Stimulated activated CD4-positive, alpha-beta T cell treated with anti-CD3 and anti-CD28 coated beads, TNF-alpha, amount 100 ng/mL, for 24 hours (primary cell): ENCODE results near the gene FIBP.

Source experiments
- DNase-seq, 3 experiments: peaks; one replicate each; pipeline ENCODE4 v3.0.0-alpha.2; 2020; ENCODE audit warnings: low read depth in 3 of 3

FIBP gene

DNA sequence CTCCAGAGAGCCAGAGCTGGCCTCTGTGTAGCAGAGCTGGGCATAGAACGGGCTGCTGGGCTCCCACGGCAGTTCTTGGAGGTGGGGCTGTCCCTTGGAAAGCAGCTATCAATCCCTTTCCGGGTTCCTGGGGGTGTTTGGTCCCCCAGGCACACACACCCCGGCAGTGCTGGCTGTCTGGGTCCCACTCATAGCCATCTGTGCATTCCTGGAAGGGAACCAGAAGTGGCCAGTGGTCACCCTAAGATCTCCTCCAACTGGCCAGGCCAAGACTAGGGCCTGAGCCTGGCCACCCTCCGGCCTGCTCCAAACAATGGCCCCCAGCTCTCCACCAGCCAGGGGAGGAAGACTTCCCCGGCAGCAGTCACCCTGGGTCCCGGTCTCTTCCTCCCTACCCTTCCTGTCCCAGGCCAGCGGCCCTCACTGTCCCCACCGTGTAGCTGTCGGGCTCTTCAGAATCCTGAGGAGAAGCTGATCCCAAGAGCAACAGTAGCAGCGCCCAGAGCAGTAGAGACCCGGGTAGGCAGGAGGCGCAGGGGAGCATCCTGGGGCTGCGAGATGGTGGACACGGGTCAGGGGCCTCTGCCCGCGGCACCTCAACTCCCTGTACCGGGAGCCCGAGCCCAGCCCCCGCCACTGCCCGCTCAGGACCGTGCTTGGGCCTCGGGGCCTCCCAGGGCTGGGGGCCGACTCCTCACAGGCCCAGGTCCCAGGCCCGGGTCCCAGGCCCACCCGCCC, 16.3 kb downstream of the FIBP start:
- no peak for DNase-seq

DNA sequence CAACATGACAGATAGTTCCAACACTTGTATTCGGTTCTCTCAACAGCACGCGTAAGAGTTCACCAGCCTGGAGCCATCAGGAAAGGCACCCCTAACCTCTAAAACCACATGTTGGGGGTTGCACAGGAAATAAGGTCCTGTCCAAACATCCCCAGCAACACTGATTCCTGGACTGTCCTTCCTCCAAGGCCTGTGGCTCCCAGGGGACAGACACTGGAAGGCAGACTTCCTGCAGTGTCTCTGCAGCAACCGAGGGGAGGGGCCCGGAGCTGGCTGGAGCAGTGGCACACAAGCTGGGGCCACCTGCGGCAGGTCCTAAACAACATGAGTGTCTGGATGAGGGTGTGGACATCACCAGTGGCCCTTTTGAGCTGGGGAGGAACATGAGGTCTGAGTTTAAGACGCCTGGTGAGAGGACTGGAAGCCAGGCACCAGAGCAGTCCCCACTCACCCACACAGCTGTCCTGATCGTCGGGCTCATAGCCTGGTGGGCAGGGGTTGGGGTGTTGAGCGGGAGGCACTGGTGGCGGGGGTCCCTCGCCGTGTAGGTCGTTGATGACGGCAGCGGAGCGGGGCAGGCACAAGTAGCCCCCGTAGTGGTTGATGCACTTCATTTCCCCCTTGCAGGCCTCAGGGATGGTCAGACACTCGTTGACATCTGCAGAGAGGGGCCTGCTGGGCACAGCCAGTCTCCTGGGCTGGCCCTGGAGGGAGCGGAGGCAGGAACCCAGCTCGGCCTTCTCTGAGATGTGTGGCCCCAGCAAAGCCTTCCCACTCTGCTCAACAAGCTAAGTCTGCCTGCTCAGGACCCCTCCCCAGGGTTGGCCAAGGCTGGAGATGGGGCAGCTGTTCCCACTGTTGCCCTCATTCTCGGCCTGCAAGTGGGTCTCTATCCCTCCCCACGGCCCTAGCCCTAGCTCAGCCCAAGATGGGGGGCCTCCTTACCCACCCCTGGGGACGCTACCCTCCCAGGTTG, 17.3 kb downstream of the FIBP start:
- no peak for DNase-seq

DNA sequence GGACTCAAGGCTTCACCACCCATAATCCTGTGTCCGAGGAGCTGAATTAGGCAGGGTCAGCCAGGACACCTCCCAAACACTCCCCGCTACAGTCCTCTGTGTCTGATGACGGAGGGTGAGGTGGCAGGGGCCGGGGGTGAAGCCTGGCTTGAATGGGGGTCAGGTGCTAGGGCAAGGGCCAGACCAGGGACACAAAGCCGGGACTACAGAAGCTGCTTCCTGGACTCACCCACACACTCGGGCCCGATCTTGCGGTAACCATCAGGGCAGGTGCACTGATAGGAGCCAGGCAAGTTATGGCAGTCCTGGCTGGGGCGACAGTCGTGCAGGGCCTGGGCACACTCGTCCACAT, 18.0 kb downstream of the FIBP start:
- DNase-seq = no peak

DNA sequence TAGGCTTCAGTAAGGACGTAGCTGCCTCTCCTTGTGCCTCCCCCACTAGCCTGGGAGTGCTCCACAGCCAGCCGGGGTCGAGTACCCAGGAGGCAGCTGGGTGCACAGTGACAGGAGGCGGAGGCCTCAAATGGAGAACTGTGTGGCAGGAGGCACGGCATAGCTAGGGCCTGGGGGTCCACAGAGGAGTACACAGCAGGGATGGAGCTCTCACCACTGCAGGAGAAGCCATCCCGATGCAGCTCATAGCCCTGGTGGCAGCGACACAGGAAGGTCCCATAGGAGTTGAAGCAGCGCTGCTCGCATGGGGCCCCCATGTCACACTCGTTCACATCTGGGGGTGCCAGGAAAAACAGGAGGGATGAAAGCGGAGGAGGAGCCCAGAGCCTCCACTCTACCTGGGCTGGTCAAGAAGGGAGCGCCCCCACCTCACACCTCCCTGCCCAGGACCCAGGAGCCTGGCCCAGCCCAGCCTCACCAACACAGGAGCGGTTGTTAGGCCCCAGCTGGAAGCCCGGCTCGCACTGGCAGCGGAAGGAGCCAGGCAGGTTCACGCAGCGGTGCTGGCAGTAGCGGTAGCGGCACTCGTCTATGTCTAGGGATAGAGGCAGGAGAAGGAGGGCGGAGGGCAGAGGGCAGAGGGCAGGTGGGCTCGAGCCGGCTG, 18.5 kb downstream of the FIBP start:
- DNase-seq = no peak

DNA sequence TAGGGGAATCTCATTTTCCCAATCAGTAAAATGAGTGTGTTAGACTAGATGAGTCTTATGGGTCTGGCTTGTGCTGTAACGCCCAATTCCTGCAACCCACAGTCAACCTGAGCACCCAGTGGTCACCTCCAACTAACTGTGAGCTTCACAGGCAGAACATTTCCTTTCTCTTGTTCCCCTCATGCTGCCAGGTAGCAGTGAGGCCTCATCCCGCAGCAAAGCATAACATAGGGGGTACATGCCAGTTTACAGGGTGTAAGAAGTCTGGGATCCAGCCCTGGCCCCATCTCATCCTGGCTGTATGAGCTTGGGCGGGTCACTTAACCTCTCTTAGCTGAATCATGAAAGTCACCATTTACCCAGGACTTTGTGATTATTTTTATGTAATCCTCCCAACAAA, 19.4 kb downstream of the FIBP start:
- DNase-seq = no peak

DNA sequence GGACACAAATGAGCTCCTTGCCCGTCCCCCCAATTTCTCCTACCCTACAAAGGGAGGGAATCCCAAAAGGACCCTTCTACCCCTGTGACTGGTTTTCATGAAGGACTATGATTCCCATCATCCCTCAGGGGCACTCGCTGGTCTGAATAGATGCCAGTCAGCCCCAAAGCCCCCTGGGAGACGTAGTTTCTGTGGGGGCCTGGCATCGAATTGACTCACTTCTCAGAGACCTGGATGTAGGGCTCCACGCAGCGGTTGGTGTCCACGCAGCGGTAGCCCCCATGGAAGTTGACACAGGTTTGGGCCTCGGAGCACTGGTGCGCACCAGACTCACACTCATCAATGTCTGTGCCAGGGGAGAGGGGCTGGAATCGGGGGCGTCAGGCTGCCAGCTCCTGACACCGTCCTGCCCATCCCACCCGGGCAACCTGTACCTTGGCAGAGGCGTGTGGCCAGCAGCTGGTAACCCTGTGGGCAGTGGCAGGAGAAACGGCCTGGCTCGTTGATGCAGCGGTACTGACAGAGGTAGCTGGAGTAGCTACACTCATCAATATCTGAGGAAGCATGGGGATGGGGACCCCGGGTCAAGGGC, 20.1 kb downstream of the FIBP start:
- DNase-seq = no peak

DNA sequence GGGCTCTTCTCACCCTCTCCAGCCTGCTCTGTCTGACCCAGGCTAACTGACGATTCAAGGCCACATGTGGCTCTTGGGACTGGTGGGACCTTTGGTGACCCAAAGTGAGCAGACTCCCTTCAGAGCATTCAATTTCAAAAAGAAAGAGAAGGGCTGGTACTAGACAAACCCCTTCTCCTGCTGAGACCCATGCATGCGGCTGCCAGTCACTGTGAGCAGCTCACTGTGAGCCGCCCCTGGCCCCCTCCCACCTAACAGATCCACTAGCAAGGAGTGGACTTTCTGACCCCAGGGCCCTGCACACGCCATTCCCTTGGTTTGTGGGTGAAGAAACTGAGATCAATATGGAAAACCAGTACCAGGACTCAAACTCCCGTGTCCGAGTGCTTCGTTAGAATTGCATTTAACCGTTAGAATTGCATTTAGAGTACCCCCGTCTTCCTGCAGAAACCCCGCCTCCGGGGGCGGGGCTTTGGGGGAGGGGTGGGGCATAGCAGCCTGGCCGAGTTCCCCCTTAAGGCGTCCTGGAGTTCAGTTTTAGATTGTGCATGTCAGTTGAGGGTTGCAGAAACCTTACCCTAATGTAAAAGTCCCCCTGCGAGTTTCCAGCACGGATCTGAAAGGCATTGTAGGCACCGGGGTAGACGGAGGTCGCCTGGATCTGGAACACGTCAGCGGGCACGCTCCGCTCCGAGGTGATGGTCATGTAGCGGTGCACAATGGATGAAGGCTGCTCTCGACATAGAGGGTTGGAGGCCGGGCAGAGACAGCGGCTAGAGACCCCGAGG, 20.8 kb downstream of the FIBP start:
- no peak for DNase-seq

DNA sequence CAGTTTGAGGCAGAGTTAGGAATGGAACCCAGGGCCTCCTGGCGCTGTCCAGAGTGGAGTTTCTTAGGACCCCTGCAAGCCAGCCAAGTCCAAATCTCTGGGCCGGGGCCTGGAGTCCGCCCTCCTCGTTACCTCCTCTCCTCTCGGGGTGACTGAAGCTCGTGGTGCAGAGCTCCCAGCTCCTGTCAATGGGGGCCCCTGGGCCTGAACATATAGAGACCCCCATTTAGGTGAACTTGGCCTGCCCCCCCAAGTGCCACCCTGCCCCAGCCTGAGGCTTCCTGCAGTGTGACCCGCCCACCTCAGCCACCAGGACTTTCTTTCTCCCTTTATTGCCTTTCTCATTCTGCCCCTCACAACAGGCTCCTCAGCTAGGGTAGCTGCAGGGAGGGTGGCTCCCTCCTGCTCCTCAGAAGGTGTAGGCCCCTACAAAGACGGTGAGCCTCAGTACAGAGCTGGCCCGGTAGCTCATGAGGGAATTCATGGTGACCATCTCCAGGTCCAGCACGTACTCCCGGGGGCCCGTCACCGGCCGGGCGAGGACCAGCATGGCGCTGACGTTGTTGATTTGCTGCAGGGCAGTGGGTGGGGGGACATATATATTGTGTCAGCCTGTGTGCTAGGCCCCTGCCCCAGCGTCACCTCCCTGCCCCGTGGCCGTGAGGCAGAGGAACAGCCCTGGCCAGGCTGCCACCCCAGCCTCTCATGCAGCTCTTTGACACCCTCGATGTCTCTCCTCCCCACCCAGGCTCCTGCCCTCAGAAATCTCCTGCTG, 21.6 kb downstream of the FIBP start:
- no peak for DNase-seq

DNA sequence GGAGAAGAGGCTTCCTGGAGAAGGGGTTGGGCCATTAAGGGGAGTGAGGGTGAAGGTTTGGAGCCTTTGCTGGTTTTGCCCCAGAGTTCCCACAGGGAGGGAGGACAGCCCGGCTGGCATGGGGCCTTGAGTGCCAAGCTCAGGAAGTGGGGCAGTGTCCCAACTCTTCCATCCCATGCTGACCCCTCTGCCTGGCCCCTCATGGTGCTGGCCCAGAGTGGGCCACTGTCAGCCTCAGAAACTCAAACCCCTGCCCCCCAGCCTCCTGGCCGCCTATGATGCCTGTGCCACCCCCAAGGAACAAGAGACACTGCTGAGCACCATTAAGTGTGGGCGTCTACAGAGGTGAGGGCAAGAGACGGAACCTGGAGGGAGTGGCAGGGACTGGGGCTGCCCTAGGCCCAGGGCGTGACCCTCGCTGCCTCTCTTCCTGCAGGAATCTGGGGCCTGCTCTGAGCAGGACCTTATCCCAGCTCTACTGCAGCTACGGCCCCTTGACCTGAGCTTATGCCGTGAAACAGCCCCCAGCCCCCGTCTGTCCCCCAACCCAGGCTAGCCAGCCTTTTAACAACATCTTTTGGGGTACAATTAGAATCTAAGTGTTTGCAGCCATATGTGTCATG, 22.6 kb downstream of the FIBP start:
- DNase-seq = no peak

DNA sequence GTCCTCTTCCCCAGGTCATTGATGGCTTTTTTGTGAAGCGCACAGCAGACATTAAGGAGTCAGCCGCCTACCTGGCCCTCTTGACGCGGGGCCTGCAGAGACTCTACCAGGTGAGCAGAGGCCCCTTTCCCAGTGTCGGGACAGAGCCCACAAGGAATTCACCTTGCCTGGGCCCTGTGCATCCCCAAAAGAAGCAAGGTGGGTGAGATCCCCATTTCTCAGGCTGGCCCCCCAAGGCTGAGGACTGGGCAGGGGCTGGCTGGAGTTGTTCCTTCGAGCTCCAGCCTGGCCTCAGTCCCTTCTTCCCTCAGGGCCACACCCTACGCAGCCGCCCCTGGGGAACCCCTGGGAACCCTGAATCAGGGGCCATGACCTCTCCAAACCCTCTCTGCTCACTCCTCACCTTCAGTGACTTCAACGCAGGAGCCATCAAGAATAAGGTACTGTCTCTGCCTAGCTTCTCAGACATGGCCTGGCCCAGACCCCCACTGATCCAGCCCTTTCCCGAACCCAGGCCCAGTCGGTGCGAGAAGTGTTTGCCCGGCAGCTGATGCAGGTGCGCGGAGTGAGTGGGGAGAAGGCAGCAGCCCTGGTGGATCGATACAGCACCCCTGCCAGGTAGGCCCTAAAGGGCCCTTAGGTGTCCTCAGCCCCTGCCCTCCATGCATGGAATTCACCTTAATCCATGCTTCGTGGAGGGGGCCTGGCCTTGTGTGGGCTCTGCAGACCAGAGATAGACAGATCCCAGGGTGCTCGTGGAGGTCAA, 23.4 kb downstream of the FIBP start:
- no peak for DNase-seq

DNA sequence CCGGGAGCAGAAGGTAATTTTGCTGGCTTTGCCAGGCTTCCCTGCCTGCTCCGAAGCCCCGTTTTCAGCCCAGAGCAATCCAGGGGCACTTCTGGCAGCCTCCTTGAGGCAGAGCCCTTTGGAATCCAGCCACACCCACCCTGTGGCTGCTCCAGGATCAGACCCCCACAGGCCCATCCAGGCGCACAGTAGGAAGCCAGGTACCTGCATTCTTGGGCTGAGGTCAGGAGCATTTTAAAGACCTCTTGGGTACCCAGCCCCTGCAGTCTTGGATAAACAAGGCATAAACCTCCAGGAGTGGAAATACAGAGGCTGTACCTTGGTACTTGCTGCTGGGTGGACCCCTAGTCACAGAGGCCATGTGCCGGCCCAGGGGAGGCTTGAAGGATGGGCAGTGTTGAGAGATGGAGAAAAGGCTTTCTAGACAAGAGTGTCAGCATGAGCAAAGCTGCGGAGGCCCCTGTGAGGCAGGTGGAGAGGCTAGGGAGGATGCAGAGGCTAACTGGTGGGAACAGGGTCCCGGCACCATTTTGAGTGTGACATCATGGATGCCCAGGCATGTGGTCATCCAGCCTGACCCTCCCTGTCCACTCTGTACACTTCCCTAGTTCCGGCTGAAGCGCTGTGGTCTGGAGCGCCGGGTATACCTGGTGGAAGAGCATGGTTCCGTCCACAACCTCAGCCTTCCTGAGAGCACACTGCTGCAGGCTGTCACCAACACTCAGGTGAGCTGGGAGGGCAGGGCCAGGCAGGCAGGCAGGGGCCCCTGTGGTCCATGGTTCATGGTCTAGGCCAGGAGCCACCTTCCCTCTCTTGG, 24.2 kb downstream of the FIBP start:
- no peak for DNase-seq

DNA sequence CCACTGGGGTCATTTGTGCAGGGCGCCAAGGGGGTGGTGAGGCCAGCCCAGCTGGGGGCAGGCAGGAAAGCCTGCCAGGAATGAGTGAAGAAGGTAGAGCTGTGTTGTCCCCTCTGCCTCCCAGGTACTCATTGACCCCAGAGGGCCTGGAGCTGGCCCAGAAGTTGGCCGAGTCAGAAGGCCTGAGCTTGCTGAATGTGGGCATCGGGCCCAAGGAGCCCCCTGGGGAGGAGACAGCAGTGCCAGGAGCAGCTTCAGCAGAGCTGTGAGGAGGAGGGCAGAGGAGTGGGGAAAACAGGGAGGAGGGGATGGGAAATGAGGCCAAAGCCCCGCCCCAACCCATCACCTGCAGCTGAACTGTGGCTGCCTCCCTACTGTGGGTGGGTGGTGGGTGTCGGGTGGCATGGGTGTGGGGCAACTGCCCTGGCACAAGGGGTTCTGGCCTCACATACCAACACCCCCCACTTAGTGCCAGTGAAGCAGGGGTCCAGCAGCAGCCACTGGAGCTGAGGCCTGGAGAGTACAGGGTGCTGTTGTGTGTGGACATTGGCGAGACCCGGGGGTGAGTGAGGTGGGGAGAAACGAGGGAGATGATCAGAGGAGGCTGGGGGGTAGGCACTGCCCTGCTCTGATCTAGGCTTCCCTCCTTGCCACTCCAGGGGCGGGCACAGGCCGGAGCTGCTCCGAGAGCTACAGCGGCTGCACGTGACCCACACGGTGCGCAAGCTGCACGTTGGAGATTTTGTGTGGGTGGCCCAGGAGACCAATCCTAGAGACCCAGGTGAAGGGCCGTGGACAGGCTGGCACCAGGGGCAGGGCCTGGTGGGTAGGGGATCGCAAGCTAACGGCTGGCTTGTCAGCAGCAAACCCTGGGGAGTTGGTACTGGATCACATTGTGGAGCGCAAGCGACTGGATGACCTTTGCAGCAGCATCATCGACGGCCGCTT, 25.1 kb downstream of the FIBP start:
- no peak for DNase-seq

DNA sequence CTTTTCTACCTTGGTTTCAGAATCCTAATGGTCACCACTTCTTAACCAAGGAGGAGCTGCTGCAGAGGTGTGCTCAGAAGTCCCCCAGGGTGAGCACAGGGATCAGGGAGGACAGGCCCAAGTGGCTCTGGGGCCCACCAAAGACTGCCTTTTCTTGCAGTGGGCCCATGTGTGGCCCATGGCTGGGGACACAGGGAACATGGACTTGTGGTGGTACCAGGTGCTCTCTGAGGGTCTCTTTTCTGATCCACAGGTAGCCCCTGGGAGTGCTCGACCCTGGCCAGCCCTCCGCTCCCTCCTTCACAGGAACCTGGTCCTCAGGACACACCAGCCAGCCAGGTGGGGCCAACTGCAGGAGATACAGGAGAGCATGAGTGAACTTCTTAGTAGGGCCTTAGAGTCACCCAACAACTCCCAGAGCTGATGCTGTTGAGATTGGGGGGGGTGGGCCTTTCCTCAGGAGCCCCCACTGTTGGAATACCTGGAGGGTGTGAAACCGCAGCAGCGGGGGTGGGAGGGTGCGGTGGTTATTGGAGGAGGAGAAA, 26.0 kb downstream of the FIBP start:
- DNase-seq = no peak

DNA sequence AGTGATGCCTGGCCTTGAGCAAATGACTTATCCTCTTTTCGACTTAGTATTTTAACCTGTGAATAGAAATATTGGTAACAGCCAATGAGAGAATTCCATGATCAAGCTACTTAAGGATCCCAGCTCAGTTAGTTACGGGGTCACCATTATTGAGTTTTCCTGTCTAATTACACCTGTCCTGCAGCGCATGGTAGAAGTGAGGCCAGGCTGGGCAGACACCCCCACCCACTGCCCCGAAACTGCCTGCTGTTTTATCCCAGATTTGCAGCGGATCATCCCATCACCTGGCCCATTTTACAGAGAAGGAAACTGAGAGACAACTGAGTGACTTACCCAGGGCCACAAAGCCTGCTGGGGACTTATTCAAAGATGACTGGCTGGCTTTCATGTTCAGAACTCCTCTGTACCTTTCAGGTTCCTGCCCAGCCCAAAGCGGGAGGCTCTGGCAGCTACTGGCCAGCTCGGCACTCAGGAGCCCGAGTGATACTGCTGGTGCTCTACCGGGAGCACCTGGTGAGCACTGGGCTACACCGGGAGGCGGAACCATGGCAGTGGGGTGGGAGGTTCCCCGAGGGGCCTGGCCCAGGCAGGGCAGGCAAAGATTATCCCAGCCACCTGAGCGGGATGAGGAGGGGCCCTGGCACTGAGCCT, 26.6 kb downstream of the FIBP start:
- no peak for DNase-seq

DNA sequence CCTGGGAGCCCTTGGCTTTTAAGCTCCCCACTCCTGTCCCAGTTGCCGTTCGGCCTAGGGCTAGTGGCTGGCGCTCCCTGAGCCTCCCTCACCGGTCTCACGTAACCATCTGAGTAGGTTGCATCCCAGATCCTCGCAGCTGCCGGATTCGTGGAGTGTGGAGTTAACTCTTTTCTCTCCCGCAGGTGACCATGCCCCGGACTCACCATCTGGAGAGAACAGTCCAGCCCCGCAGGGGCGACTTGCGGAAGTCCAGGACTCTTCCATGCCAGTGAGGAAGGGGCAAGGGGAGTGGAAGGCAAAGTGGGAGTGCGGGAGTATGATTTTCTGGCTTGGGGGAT, 27.1 kb downstream of the FIBP start:
- DNase-seq = no peak

DNA sequence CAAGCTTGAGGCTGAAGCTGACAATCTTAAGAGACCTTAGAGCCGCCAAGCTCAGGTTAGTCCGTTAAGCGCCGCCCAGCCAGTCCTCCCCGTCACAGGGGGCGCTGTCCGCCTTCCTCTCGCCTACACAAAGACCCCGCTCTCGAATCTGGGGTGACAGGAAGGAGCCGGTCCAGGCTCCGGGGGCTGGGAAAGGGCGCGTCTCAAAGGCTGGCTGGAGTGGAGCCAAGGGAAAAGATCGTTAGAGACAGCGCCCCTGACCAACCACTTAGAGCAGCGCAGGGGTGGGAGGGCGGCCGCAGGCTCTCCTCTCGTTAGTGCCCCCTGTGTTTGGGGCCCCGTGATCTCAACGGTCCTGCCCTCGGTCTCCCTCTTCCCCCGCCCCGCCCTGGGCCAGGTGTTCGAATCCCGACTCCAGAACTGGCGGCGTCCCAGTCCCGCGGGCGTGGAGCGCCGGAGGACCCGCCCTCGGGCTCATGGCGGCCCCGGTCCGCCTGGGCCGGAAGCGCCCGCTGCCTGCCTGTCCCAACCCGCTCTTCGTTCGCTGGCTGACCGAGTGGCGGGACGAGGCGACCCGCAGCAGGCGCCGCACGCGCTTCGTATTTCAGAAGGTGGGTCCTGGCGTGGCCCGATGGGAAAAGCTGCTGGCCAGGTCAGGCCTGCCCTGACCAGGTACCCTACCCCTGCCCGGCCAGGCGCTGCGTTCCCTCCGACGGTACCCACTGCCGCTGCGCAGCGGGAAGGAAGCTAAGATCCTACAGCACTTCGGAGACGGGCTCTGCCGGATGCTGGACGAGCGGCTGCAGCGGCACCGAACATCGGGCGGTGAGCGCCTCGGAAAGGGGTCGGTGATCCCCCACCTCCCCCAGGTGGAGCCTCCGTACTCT, 27.8 kb downstream of the FIBP start, which contains the start of gene MUS81:
TSS of gene MUS81 (plus strand) at position 156 of the 887 bp plus-strand sequence. CDS start at position 477, 321 bp downstream.
- DNase-seq = peak; percentile 90 to 95 (median 94)
